Measurements from ENCODE around the gene PTCD3.
A peak's percentile ranks its signal among the peaks of the same experiment; 100 is the strongest.

Gene PTCD3

DNA sequence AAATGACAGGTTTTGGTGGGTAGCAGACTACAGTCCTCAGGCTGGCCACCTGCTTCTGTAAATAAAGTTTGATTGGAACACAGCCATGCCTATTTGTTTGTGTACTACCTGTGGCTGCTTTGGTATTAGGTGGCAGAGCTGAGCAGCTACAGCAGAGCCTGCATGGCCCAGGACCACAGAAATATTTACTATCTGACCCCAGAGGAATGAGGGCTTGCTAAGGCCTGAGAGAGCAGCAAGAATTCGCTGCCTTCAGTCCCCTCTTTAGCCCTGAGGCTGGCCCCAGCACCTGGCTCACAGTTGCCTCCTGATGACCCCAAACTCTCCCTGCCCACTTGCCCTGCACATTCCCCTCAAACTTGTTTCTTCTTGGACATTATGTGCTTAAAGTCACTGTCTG is 32.8 kb upstream of the PTCD3 start:
- no peak for DNase-seq (ENCODE audit: extremely low read depth, low read depth)
- TF ChIP-seq, protein P1, sequence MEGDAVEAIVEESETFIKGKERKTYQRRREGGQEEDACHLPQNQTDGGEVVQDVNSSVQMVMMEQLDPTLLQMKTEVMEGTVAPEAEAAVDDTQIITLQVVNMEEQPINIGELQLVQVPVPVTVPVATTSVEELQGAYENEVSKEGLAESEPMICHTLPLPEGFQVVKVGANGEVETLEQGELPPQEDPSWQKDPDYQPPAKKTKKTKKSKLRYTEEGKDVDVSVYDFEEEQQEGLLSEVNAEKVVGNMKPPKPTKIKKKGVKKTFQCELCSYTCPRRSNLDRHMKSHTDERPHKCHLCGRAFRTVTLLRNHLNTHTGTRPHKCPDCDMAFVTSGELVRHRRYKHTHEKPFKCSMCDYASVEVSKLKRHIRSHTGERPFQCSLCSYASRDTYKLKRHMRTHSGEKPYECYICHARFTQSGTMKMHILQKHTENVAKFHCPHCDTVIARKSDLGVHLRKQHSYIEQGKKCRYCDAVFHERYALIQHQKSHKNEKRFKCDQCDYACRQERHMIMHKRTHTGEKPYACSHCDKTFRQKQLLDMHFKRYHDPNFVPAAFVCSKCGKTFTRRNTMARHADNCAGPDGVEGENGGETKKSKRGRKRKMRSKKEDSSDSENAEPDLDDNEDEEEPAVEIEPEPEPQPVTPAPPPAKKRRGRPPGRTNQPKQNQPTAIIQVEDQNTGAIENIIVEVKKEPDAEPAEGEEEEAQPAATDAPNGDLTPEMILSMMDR (IDR thresholded peaks at IDR 0.05; ENCODE audit: low read depth, low read length): no peak

DNA sequence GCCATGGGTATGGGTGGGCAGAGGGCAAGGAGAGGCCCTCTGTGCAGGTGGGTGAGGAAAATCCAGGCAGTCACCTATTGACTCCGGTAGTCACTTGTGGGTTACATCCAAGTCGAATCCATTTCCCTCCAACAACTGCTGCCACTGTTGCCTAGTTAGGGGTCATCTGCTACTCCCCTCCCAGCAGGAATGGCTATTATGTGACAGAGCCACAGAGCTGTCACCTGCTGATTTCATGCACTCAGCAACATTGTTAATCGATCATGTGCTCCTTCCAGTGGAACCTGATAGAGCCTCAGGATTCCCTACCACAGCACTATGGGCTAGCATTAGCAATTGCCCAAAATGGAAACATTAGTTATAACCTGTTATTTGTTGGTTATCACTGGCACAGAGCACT is 31.8 kb upstream of the PTCD3 start:
- TF ChIP-seq, protein P1 (IDR thresholded peaks at IDR 0.05; ENCODE audit: low read depth, low read length): no peak
- DNase-seq (ENCODE audit: extremely low read depth, low read depth): no peak

DNA sequence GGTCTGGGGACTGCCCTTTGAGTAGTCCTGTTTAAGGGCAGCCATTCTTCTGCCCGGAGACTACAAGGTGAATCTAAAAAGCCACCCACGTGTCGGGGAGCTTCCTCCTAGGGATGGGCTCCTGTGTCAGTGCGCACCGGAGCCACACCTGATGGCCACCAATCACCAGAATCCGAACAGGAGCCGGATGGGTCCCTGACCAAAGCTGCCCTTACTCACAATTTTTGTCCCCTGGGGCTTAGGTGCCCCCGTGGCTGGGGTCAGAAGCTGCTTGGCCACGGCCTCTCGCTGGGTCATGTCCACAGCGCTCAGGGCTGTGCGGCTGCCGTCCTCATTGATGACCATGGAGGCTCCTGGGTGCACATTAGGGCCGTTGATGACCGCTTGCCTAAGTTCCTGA is 31.2 kb upstream of the PTCD3 start:
- TF ChIP-seq, protein P1 (IDR thresholded peaks at IDR 0.05; ENCODE audit: low read depth, low read length): no peak
- DNase-seq (ENCODE audit: extremely low read depth, low read depth): no peak

GRCh38 chr2:86075886-86076285 is 30.1 kb upstream of the PTCD3 start:
- DNase-seq (ENCODE audit: extremely low read depth, low read depth): no peak

DNA sequence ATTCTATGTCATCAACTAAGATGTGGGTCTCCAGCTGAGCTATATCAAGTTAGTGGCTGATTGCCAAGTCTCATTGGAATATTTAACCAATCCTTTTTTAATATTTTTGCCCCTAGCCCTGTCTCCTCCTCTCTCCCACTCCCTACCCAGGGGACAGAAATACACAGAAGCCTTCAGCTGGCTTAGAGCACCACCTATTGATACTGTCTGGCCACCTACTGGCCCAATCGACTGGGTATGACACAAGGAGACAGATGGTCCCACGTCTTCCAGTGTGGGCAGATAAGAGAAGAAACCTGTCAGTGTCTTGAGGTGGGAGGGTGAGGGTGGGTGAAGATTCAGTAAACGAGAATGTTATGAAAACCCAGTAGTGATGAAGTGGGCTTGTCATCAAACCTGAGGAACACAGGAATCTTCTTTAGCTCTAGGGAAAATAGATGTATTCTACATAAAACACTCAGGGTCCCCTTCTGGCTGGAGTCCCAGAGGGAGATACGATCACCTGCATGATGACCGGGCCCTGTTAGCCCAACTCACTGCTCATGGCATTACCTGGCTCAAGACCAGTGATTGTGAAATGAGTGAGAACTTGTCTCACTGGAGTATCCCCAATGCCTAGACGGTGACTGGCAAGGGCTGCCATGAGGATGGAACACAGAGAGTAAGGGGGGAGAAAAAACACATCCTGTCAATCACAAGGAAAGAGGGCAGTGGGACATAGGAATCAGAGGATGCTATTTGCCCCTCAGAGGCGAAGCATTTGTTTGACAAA is 27.1 kb upstream of the PTCD3 start:
- TF ChIP-seq, protein P1 (IDR thresholded peaks at IDR 0.05; ENCODE audit: low read depth, low read length): peak; percentile 77
- DNase-seq (ENCODE audit: extremely low read depth, low read depth): no peak

More at GRCh38 chr2:86075886-86076285, 30.1 kb upstream of the PTCD3 start:
- TF ChIP-seq, protein P1 (IDR thresholded peaks at IDR 0.05; ENCODE audit: low read depth, low read length): no peak

- no peak for DNase-seq (ENCODE audit: extremely low read depth, low read depth)
- TF ChIP-seq, protein P1 (IDR thresholded peaks at IDR 0.05; ENCODE audit: low read depth, low read length): peak; percentile 94
Observed at GRCh38 chr2:86079981-86080911, 25.8 kb upstream of the PTCD3 start.

DNA sequence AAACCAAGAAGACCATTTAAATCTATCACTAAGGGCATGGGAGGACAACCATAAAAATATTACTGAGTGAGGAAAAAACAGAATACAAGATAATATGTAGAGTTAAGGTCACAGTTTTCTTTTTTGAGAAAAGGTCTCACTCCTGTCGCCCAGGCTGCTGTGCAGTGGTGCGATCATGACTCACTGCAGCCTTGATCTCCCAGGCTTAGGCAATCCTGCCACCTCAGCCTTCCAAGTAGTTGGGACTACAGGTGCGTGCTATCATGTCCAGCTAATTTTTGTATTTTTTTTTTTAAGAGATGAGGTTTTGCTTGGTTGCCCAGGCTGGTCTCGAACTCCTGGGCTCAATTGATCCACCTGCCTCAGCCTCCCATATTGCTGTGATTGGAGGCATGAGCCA is 24.3 kb upstream of the PTCD3 start:
- DNase-seq (ENCODE audit: extremely low read depth, low read depth): no peak
- TF ChIP-seq, protein P1 (IDR thresholded peaks at IDR 0.05; ENCODE audit: low read depth, low read length): no peak
